ENCODE results near the gene EDC4. TPM values are rescaled to one million over a fixed set of nuclear protein-coding genes. Genes with fewer than 3 reads are reported as not detected.

EDC4 gene
- total RNA-seq, 2 experiments from 2014 or later, result 86.6 to 89.6 TPM

DNA sequence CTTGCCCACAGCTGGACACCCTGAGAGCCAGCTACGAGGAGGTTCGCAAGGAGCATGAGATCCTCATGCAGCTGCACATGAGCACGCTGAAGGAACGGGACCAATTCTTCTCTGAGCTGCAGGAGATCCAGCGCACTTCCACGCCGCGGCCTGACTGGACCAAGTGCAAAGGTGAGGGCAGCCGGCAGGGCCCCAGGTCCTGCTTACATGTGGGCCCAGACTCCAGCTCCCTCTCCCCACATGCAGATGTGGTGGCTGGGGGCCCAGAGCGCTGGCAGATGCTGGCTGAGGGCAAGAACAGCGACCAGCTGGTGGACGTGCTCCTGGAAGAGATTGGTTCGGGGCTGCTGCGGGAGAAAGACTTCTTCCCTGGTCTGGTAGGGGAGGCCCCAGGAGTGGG lies 46.9 kb upstream of the EDC4 start:
- Histone ChIP-seq H3K9me3 (ENCODE audit: low read length) (no peaks in the 10 kb centered on the region), H3K36me3 (ENCODE audit: insufficient read depth, low read length) (peaks cover 5% of the 10 kb centered on the region; the same call in 1 of the 2 replicates), H3K4me3 (ENCODE audit: low read depth, low read length, poor library complexity, severe bottlenecking) (no peak overlapping the region), H3K4me2 (ENCODE audit: low read length) (no peak overlapping the region), H2AFZ (ENCODE audit: low read length) (no peak overlapping the region), H4K20me1 (ENCODE audit: insufficient read depth, low read length) (no peaks in the 10 kb centered on the region), H3K79me2 (ENCODE audit: insufficient read depth, low read depth, low read length) (no peaks in the 10 kb centered on the region), H3K9me2 (ENCODE audit: insufficient read depth, low read length) (no peaks in the 10 kb centered on the region), H3K27ac (ENCODE audit: low read depth, low read length, poor library complexity, severe bottlenecking) (no peak overlapping the region), H3K4me1 (ENCODE audit: insufficient read depth, low read length, poor library complexity, severe bottlenecking) (no peaks in the 10 kb centered on the region)
- intact Hi-C loops (cut with micrococcal nuclease; ENCODE audit: unreplicated experiment), result no loop called here
- BruUV-seq (replicated peaks), result no TSS peak
- DNase-seq (ENCODE audit: low spot score), result no peak
- ChIA-PET POLR2A (interaction anchor here (1.0 kb wide), 1 partner anchor 10 kb away, joined by 3 read pairs; no protein-coding TSS in a partner anchor), CTCF (ENCODE audit: unreplicated experiment) (no interaction called here)
- TF ChIP-seq, protein P1, sequence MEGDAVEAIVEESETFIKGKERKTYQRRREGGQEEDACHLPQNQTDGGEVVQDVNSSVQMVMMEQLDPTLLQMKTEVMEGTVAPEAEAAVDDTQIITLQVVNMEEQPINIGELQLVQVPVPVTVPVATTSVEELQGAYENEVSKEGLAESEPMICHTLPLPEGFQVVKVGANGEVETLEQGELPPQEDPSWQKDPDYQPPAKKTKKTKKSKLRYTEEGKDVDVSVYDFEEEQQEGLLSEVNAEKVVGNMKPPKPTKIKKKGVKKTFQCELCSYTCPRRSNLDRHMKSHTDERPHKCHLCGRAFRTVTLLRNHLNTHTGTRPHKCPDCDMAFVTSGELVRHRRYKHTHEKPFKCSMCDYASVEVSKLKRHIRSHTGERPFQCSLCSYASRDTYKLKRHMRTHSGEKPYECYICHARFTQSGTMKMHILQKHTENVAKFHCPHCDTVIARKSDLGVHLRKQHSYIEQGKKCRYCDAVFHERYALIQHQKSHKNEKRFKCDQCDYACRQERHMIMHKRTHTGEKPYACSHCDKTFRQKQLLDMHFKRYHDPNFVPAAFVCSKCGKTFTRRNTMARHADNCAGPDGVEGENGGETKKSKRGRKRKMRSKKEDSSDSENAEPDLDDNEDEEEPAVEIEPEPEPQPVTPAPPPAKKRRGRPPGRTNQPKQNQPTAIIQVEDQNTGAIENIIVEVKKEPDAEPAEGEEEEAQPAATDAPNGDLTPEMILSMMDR (conservative IDR thresholded peaks at IDR 0.05; ENCODE audit: low read length), result no peak
- TF ChIP-seq EZH2phosphoT487 (IDR thresholded peaks at IDR 0.05; ENCODE audit: borderline replicate concordance, low read depth, low read length), result no peak

GRCh38 chr16:67828651-67829050 lies 44.2 kb upstream of the EDC4 start:
- Histone ChIP-seq H3K4me2 (ENCODE audit: low read length) (no peak overlapping the region), H2AFZ (ENCODE audit: low read length) (no peak overlapping the region), H4K20me1 (ENCODE audit: insufficient read depth, low read length) (no peaks in the 10 kb centered on the region), H3K27ac (ENCODE audit: low read depth, low read length, poor library complexity, severe bottlenecking) (no peak overlapping the region), H3K4me1 (ENCODE audit: insufficient read depth, low read length, poor library complexity, severe bottlenecking) (peaks cover 6% of the 10 kb centered on the region), H3K9me2 (ENCODE audit: insufficient read depth, low read length) (no peaks in the 10 kb centered on the region), H3K79me2 (ENCODE audit: insufficient read depth, low read depth, low read length) (peaks cover 5% of the 10 kb centered on the region; the same call in 1 of the 2 replicates), H3K36me3 (ENCODE audit: insufficient read depth, low read length) (peaks cover 15% of the 10 kb centered on the region; the same call in 1 of the 2 replicates), H3K4me3 (ENCODE audit: low read depth, low read length, poor library complexity, severe bottlenecking) (no peak overlapping the region), H3K9me3 (ENCODE audit: low read length) (no peaks in the 10 kb centered on the region)
- intact Hi-C loops (cut with micrococcal nuclease; ENCODE audit: unreplicated experiment), result no loop called here
- POLR2A ChIA-PET, result no interaction called here
- TF ChIP-seq, protein P1 (conservative IDR thresholded peaks at IDR 0.05; ENCODE audit: low read length), result no peak
- TF ChIP-seq EZH2phosphoT487 (IDR thresholded peaks at IDR 0.05; ENCODE audit: borderline replicate concordance, low read depth, low read length), result no peak
- DNase-seq (ENCODE audit: low spot score), result no peak
- CTCF ChIA-PET (ENCODE audit: unreplicated experiment), result interaction anchor here (0.6 kb wide), 1 partner anchor 137 kb away, joined by 3 read pairs; no protein-coding TSS in a partner anchor
- no TSS peak for BruUV-seq (replicated peaks)

DNA sequence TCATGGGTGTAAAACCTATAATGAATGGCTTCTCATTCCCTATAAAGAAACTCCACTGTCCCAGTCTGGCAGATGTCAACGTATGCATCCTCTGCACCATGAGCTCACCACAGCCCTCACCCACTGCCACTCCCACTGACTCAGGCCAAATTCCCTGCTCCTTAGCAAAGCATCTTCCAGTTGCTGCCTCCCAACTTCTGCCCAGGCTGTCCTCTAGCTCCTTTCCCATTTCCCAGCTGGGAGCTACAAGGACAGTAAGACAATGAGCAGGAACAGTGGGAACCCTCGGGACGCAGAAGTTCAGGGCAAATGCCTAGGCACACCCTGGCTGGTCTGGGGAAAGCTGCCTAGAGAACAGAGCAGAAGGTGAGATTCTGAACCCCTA lies 39.8 kb upstream of the EDC4 start:
- no peaks in the 10 kb centered on the region for H4K20me1 ChIP-seq (ENCODE audit: insufficient read depth, low read length)
- CTCF ChIA-PET (ENCODE audit: unreplicated experiment), result interaction anchor here (1.5 kb wide), 1 partner anchor 13 kb away, joined by 5 read pairs; the partner anchor contains the start of gene NUTF2
- H3K4me1 ChIP-seq (ENCODE audit: insufficient read depth, low read length, poor library complexity, severe bottlenecking), result peaks cover 10% of the 10 kb centered on the region
- H3K9me2 ChIP-seq (ENCODE audit: insufficient read depth, low read length), result no peaks in the 10 kb centered on the region
- TF ChIP-seq, protein P1 (conservative IDR thresholded peaks at IDR 0.05; ENCODE audit: low read length), result no peak
- no peak for TF ChIP-seq EZH2phosphoT487 (IDR thresholded peaks at IDR 0.05; ENCODE audit: borderline replicate concordance, low read depth, low read length)
- H3K27ac ChIP-seq (ENCODE audit: low read depth, low read length, poor library complexity, severe bottlenecking), result no peak overlapping the region
- peaks cover 15% of the 10 kb centered on the region; the same call in 1 of the 2 replicates for H3K36me3 ChIP-seq (ENCODE audit: insufficient read depth, low read length)
- peaks cover 5% of the 10 kb centered on the region; the same call in 1 of the 2 replicates for H3K79me2 ChIP-seq (ENCODE audit: insufficient read depth, low read depth, low read length)
- H3K9me3 ChIP-seq (ENCODE audit: low read length), result no peaks in the 10 kb centered on the region
- BruUV-seq (replicated peaks), result no TSS peak
- peak overlapping the region; percentile 73 for H3K4me3 ChIP-seq (ENCODE audit: low read depth, low read length, poor library complexity, severe bottlenecking)
- peak overlapping the region; percentile 86 for H3K4me2 ChIP-seq (ENCODE audit: low read length)
- H2AFZ ChIP-seq (ENCODE audit: low read length), result peak overlapping the region; percentile 80; the same call in 1 of the 2 replicates
- no peak for DNase-seq (ENCODE audit: low spot score)
- intact Hi-C loops (cut with micrococcal nuclease; ENCODE audit: unreplicated experiment), result no loop called here
- POLR2A ChIA-PET, result interaction anchor here (0.8 kb wide), 1 partner anchor 114 kb away, joined by 3 read pairs; the partner anchor contains the start of gene GFOD2

Data from OCI-LY7 (cell line).